ENCODE measurements around the gene DYNC2LI1.

GRCh38 chr2:43766006-43766405 is 7.8 kb upstream of the DYNC2LI1 start:
- TF ChIP-seq CTCF (conservative IDR thresholded peaks at IDR 0.05; ENCODE audit: low read length): no peak
- no peak for TF ChIP-seq EZH2phosphoT487 (IDR thresholded peaks at IDR 0.05; ENCODE audit: borderline replicate concordance)
